Gastrocnemius medialis (tissue), 4 donors: ENCODE data around the gene TNIP2. TPM values are rescaled to one million over a fixed set of nuclear protein-coding genes. Genes with fewer than 3 reads are reported as not detected.

ENCODE experiments used
- ATAC-seq, 2 donors: fragments of 150-250 bp; one replicate each; pipeline ENCODE4 v1.9.1; 2016
- DNase-seq, 2 donors: peaks; one replicate each; pipeline ENCODE4 v3.0.0-alpha.2; 2019
- H3K27ac ChIP-seq, 4 donors: fragments of 200-600 bp; sonication (generic); 1 replicate in 1 of 4; 2 replicates in 3 of 4; pipeline ENCODE4 v1.5.1; 2016 to 2018; ENCODE audit warnings: mild to moderate bottlenecking in 2 of 4, moderate library complexity in 1 of 4
- H3K27me3 ChIP-seq, 3 donors: fragments of 200-600 bp; sonication (generic) in 2 of 3; 1 replicate in 1 of 3; 2 replicates in 2 of 3; pipeline versions ENCODE4 v1.5.1 to v1.6.0; 2016 to 2019; ENCODE audit warnings: mild to moderate bottlenecking in 1 of 3, moderate library complexity in 1 of 3
- H3K36me3 ChIP-seq, 2 donors: fragments of 200-600 bp; sonication (generic) in 1 of 2; one replicate each; pipeline ENCODE4 v1.5.1; 2017 to 2018
- H3K4me1 ChIP-seq, 2 donors: fragments of 200-600 bp; sonication (generic) in 1 of 2; one replicate each; pipeline ENCODE4 v1.5.1; 2016 to 2017; ENCODE audit warnings: mild to moderate bottlenecking in 2 of 2
- H3K4me3 ChIP-seq, 4 donors: fragments of 200-600 bp; sonication (generic) in 3 of 4; 1 replicate in 1 of 4; 2 replicates in 3 of 4; pipeline ENCODE4 v1.5.1; 2016 to 2019; ENCODE audit warnings: mild to moderate bottlenecking in 2 of 4
- H3K9me3 ChIP-seq, 3 donors: fragments of 200-600 bp; sonication (generic) in 2 of 3; 1 replicate in 1 of 3; 2 replicates in 2 of 3; pipeline ENCODE4 v1.5.1; 2016 to 2019
- POLR2A ChIP-seq, 2 donors: fragments of 450-650 bp; IDR thresholded peaks; one replicate each; pipeline ENCODE4 v1.6.1; 2017; ENCODE audit warnings: antibody characterized with exemption in 2 of 2, mild to moderate bottlenecking in 2 of 2, moderate library complexity in 2 of 2
- in situ Hi-C, 4 donors: fragments of 200-750 bp; cut with MboI; loops; one replicate each; pipeline versions ENCODE4 v1.15.0 to v1.8.0; 2017; ENCODE audit warnings: low sequenced_read_pairs in 4 of 4
- intact Hi-C: fragments of 100-400 bp; cut with DNase I; formaldehyde crosslinking; loops from one replicate; pipeline ENCODE4 v1.15.1; 2023; ENCODE audit warnings: low total_unique reads
- total RNA-seq, 4 donors: library from RNA; depleted of rRNA; stranded (reverse); fragments of >200 nt; gene quantifications; one replicate each; pipeline versions ENCODE4 v1.1.0 to v1.2.3, GENCODE V29; 2016
- TF ChIP-seq, protein P1 (sequence below), 5 experiments: fragments of 450-650 bp in 3 of 5; fragments of 200-600 bp in 2 of 5; sonication (generic) in 2 of 5; IDR thresholded peaks in 4 of 5; conservative IDR thresholded peaks in 1 of 5; 1 replicate in 4 of 5; 2 replicates in 1 of 5; pipeline ENCODE4 v1.5.1; 2016 to 2019; ENCODE audit warnings: antibody characterized with exemption in 5 of 5, mild to moderate bottlenecking in 3 of 5, moderate library complexity in 3 of 5

TNIP2 gene
- total RNA-seq, 4 donors from 2014 or later = 36.1 to 81.9 (median 66.5) TPM

DNA sequence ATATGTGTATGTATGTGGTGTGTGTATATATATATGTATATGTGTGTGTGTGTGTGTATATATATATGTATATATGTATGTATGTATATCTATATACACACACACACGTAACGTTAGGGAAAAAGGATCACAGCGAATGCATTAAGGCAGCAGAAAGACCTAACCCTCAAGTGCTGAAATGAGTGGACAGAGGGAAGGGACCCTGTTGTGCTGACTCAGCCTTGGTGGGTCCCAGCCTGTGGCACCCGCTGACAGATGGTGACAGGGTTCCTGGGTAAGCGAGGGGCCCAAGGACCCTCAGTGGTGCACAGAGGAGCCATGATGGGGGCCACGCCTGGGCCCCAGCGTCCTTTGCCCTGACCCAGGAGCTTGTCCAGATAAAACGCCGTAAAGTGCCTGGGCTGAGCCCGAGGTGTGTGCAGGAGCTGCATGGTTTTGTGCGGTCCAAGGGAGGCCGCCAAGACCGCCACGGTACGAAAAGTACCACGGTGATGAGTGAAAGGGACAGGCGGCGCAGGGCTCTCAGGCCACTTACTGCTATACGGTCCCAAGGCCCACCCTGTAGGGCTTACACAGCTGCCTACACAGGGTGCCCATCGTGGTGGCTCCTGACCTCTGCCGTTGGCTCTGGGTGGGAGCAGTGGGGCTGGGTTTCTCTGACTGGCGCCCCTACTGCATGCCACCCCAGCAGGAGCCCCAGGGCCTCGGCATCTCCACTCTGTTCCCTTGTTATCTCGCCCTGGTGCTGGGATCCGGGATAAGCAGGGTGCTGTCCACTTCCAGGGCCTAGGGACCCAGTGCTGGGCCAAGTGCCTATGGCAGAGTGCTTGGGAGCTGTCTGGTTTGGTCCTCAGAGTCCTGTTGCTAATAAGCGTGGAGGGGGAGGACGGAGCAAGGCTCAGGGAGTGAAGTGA is 46.7 kb upstream of the TNIP2 start:
- in situ Hi-C loops = no loop called here
- DNase-seq = peak; percentile 0 to 8

DNA sequence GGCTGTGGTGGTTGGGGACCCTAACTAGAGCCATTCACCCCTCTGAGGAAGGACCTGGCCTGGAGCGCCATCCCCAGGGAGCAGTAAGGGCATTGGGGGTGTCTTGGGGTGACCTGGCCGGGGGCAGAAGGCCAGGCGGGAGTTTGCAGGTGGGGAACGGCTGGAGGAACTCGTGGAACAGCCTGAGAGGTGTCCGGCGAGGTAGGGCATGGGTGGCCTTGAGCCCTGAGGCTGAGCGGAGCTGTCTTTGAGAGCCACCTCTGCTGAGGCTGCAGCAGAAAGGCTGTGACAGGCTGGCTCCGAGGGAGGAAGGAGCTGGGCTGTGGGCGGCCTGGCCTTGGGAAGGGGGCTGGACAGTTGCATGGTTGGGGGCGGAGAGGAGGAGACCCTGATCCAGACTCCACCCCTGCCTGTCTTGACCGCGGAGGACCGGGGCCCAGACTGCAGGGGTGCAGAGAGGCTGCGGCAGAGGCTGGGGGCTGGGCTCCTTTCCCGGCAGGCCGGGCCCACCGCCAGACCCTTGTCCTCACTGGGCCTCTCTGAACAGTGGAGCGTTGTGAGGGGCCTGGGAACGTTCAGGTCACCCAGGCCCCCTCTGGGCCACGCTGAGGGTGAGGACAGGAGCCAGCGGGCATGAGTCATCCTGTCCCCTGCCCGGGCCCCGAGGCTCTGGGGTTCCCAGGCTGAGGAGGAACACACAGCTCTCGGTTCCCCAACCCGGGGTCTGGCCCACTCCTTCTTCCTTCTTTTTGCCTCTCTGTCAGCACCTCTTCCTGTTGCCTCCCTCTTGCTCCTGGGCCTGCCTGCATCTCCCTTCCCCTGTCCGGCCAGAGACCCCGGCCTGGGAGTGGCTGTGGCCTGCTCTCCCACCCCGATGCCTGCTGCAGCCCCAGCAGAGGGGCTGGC is 44.8 kb upstream of the TNIP2 start:
- H3K4me1 ChIP-seq = peaks cover 37 to 46% of the 10 kb centered on the region in 2 donors
- in situ Hi-C loops = no loop called here
- ATAC-seq (peak; percentile 40 to 41), DNase-seq (peak; percentile 48 to 56)
- H3K36me3 ChIP-seq = no peaks in the 10 kb centered on the region
- intact Hi-C loops = no loop called here
- H3K4me3 ChIP-seq = peak overlapping the region in 3 of 4 donors; percentile 13 to 27 (median 19)
- TF ChIP-seq, protein P1, sequence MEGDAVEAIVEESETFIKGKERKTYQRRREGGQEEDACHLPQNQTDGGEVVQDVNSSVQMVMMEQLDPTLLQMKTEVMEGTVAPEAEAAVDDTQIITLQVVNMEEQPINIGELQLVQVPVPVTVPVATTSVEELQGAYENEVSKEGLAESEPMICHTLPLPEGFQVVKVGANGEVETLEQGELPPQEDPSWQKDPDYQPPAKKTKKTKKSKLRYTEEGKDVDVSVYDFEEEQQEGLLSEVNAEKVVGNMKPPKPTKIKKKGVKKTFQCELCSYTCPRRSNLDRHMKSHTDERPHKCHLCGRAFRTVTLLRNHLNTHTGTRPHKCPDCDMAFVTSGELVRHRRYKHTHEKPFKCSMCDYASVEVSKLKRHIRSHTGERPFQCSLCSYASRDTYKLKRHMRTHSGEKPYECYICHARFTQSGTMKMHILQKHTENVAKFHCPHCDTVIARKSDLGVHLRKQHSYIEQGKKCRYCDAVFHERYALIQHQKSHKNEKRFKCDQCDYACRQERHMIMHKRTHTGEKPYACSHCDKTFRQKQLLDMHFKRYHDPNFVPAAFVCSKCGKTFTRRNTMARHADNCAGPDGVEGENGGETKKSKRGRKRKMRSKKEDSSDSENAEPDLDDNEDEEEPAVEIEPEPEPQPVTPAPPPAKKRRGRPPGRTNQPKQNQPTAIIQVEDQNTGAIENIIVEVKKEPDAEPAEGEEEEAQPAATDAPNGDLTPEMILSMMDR (IDR thresholded peaks at IDR 0.05 in 4 of 5, conservative IDR thresholded peaks at IDR 0.05 in 1 of 5) = no peak
- no peak for TF ChIP-seq POLR2A (IDR thresholded peaks at IDR 0.05)
- no peaks in the 10 kb centered on the region for H3K27me3 ChIP-seq
- peak overlapping the region; percentile 34 to 64 (median 56) for H3K27ac ChIP-seq
- H3K9me3 ChIP-seq = no peaks in the 10 kb centered on the region

More for the DNA sequence above, 46.7 kb upstream of the TNIP2 start:
- no peaks in the 10 kb centered on the region for H3K27me3 ChIP-seq
- no peaks in the 10 kb centered on the region for H3K36me3 ChIP-seq
- intact Hi-C loops = no loop called here
- H3K4me1 ChIP-seq = peaks cover 54 to 63% of the 10 kb centered on the region in 2 donors
- no peak overlapping the region for H3K4me3 ChIP-seq
- no peaks in the 10 kb centered on the region for H3K9me3 ChIP-seq
- TF ChIP-seq, protein P1 (IDR thresholded peaks at IDR 0.05 in 4 of 5, conservative IDR thresholded peaks at IDR 0.05 in 1 of 5) = no peak
- no peak for TF ChIP-seq POLR2A (IDR thresholded peaks at IDR 0.05)
- no peak overlapping the region for H3K27ac ChIP-seq
- ATAC-seq = no peak

DNA sequence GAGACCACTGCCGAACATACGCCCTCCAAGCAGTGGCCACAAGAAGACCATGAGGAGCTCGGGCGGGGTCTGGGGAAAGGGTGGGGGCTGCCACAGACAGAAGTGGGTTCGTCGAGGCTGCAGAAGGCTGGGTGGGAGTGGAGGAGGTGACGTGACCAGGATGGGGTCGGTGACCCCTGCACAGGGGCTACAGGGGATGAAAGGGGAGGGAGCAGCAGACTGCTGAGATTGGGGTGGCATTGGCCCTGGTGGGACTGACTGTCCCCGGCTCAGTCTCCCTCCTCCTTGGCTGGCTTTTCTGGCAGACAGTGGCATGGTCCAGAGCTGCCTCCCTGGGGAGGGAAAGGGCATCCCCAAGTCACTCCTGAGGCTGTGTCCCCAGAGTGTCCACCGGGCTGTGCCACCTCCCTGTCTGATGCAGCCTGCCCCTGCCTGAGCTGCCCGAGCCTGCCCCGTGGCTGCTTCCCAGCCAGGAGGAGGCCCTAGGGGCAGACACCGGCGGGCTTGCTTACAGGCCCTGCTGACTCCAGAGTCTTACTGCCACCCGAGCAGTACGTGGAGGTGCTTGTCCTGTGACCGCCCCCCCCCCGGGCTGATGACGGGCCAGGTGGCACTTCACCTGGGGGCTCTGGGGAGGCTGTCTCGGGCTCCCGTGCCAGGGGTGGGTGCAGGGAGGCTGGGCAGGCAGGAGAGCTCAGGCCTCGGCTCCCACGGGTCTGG is 44.0 kb upstream of the TNIP2 start:
- in situ Hi-C loops = no loop called here
- intact Hi-C loops = no loop called here
- ATAC-seq = no peak
- Histone ChIP-seq H3K4me1 (peaks cover 35 to 45% of the 10 kb centered on the region in 2 donors), H3K4me3 (peak overlapping the region in 3 of 4 donors; percentile 13 to 27 (median 19)), H3K27ac (peak overlapping the region; percentile 34 to 64 (median 56)), H3K9me3 (no peaks in the 10 kb centered on the region), H3K27me3 (no peaks in the 10 kb centered on the region), H3K36me3 (no peaks in the 10 kb centered on the region)
- peak in 1 of 2 donors; percentile 16 for DNase-seq
- no peak for TF ChIP-seq POLR2A (IDR thresholded peaks at IDR 0.05)
- TF ChIP-seq, protein P1 (IDR thresholded peaks at IDR 0.05 in 4 of 5, conservative IDR thresholded peaks at IDR 0.05 in 1 of 5) = no peak

DNA sequence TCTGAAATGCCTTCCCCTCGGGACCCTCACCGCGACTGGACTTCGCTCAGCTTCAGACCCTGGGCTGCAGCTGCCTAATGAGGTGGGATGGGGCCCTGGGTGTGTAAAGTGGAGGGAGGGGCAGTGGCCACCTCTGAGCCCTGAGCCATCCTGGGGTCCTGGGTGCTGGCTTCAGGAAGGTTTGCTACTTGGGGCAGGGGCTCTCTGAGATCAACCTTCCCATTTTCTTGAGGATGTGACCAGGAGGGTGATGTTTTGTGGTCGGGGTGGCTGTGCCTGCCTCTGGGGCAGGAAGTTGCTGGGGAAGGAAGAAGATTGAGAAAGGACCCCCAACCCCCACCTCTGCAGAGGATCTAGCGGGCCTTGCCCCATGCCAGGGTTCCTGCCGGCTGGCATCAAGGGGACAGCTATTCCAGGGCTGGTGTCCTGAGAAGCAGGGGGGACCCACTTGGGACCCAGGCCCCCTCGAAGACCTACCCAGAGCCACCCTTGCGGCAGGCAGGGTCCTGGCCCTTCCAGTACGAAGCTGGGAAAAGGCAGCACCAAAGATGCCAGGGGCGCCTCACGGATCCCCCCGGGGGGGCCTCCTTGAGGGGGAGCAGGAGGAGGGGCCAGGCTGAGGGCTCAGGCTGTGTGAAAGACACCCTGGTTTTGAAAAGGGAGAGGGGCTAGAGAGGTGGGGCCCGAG is 43.2 kb upstream of the TNIP2 start:
- in situ Hi-C loops (no loop called here), intact Hi-C loops (no loop called here)
- H3K4me3 ChIP-seq = peak overlapping the region in 1 of 4 donors; percentile 19
- peak overlapping the region; percentile 23 to 64 (median 42) for H3K27ac ChIP-seq
- no peak for TF ChIP-seq POLR2A (IDR thresholded peaks at IDR 0.05)
- TF ChIP-seq, protein P1 (IDR thresholded peaks at IDR 0.05 in 4 of 5, conservative IDR thresholded peaks at IDR 0.05 in 1 of 5) = no peak
- DNase-seq (peak in 1 of 2 donors; percentile 26), ATAC-seq (no peak)
- H3K36me3 ChIP-seq = no peaks in the 10 kb centered on the region
- no peaks in the 10 kb centered on the region for H3K27me3 ChIP-seq
- H3K4me1 ChIP-seq = peaks cover 41 to 43% of the 10 kb centered on the region in 2 donors
- no peaks in the 10 kb centered on the region for H3K9me3 ChIP-seq
